ENCODE data around the gene STMP1.

GRCh38 chr7:135683609-135684008 lies 21.3 kb downstream of the STMP1 start:
- TF ChIP-seq ZNF302 (CRISPR knock-in tag; IDR thresholded peaks at IDR 0.05) (no peak), CTCF (IDR thresholded peaks at IDR 0.05) (no peak), CEBPB (IDR thresholded peaks at IDR 0.05) (no peak), PHF8 (IDR thresholded peaks at IDR 0.05; ENCODE audit: borderline replicate concordance, low read depth) (no peak), POLR2A (IDR thresholded peaks at IDR 0.05; ENCODE audit: low read length) (no peak), RFX5 (IDR thresholded peaks at IDR 0.05) (no peak), HEYL (CRISPR knock-in tag; IDR thresholded peaks at IDR 0.05) (no peak)

All from A549 (cell line).